ACC112 (cell line): ENCODE measurements around the gene TBC1D23.

Source experiments
- H2AFZ ChIP-seq: fragments of 200-600 bp; sonication (generic); one replicate; pipeline ENCODE4 v1.6.0; 2017; ENCODE audit warnings: antibody characterized with exemption, low read length; ENCODE audit not compliant: unreplicated experiment
- H3K27ac ChIP-seq: fragments of 200-600 bp; sonication (generic); 2 replicates; pipeline ENCODE4 v1.5.1; 2014; ENCODE audit warnings: low read depth, mild to moderate bottlenecking, antibody characterized with exemption, low read length, moderate library complexity
- H3K27me3 ChIP-seq: fragments of 200-600 bp; sonication (generic); 2 replicates; pipeline ENCODE4 v1.6.1; 2014; ENCODE audit warnings: mild to moderate bottlenecking, antibody characterized with exemption, low read length, moderate library complexity, mixed read lengths; ENCODE audit not compliant: insufficient read depth
- H3K36me3 ChIP-seq: fragments of 200-600 bp; sonication (generic); 2 replicates; pipeline ENCODE4 v1.6.1; 2016; ENCODE audit warnings: mild to moderate bottlenecking, antibody characterized with exemption, low read length, moderate library complexity, mixed read lengths; ENCODE audit not compliant: insufficient read depth
- H3K4me1 ChIP-seq: fragments of 200-600 bp; sonication (generic); one replicate; pipeline ENCODE4 v1.6.1; 2016; ENCODE audit warnings: low read length, mixed read lengths; ENCODE audit not compliant: insufficient read depth, unreplicated experiment, control insufficient read depth
- H3K4me3 ChIP-seq: fragments of 200-600 bp; sonication (generic); 2 replicates; pipeline ENCODE4 v1.5.1; 2014; ENCODE audit warnings: mild to moderate bottlenecking, low read depth, low read length
- H3K79me2 ChIP-seq: fragments of 200-600 bp; sonication (generic); one replicate; pipeline ENCODE4 v1.6.0; 2016; ENCODE audit warnings: low read length; ENCODE audit not compliant: control insufficient read depth, unreplicated experiment, insufficient read depth

Gene TBC1D23

GRCh38 chr3:100366424-100366823 is 105.6 kb downstream of the TBC1D23 start:
- no peak overlapping the region for H3K27ac ChIP-seq
- no peaks in the 10 kb centered on the region for H3K79me2 ChIP-seq
- no peak overlapping the region for H3K4me3 ChIP-seq
- no peak overlapping the region for H2AFZ ChIP-seq
- H3K27me3 ChIP-seq = no peaks in the 10 kb centered on the region
- H3K4me1 ChIP-seq = peaks cover 15% of the 10 kb centered on the region
- peaks cover 40% of the 10 kb centered on the region for H3K36me3 ChIP-seq

- no peak overlapping the region for H2AFZ ChIP-seq
- peaks cover 15% of the 10 kb centered on the region for H3K4me1 ChIP-seq
- peaks cover 3% of the 10 kb centered on the region for H3K79me2 ChIP-seq
- H3K27me3 ChIP-seq = no peaks in the 10 kb centered on the region
- H3K27ac ChIP-seq = no peak overlapping the region
- no peak overlapping the region for H3K4me3 ChIP-seq
- peaks cover 41% of the 10 kb centered on the region for H3K36me3 ChIP-seq
Observed at GRCh38 chr3:100368441-100368840, 107.6 kb downstream of the TBC1D23 start.

- Histone ChIP-seq H3K27me3 (no peaks in the 10 kb centered on the region), H3K27ac (no peak overlapping the region), H2AFZ (no peak overlapping the region), H3K79me2 (peaks cover 3% of the 10 kb centered on the region), H3K36me3 (peaks cover 32% of the 10 kb centered on the region), H3K4me1 (peaks cover 15% of the 10 kb centered on the region), H3K4me3 (no peak overlapping the region)
Observed at GRCh38 chr3:100370756-100371155, 110.0 kb downstream of the TBC1D23 start.

DNA sequence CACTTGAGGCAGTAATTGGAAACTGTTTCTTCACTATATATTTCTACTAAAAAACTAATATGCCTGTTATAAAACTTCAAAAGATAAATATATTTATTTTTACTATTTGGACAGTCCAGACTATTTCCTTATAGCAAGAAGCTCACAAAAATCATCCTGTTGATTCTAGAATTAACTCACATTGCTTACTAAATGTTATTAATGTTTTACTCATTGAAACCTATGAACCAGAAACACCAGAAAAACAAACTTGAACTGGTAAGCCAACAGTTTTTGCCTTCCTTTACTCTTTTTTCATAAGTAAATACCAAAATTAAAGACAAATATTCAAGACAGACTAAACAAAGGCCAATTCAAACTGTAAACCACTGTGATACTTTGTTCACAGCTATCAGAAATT is 113.7 kb downstream of the TBC1D23 start:
- no peak overlapping the region for H3K4me3 ChIP-seq
- peaks cover 40% of the 10 kb centered on the region for H3K36me3 ChIP-seq
- H3K79me2 ChIP-seq = peaks cover 3% of the 10 kb centered on the region
- peaks cover 8% of the 10 kb centered on the region for H3K4me1 ChIP-seq
- no peak overlapping the region for H3K27ac ChIP-seq
- H3K27me3 ChIP-seq = no peaks in the 10 kb centered on the region
- H2AFZ ChIP-seq = no peak overlapping the region
